ENCODE results near the gene EPN2.

DNA sequence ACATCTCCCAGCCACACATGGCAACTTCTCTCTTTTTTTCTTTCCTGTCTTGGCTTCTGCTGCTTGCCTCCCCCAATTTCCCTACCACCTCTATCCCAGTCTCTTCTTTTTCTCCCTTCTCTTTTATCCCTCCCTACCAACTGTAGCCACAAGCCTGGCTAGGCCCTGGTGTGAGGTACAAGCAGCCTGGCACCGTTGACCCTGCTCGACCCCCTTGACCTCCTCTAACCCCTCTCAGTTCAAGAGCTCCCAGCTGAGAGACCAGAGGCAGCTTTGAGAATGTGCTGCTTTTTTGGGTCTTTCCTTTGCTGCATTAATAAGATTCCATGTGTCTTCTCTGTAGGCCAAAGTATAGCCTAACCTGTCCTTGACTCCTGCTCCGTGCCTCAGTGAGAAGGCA is 93.1 kb downstream of the EPN2 start:
- TF ChIP-seq, protein P1, sequence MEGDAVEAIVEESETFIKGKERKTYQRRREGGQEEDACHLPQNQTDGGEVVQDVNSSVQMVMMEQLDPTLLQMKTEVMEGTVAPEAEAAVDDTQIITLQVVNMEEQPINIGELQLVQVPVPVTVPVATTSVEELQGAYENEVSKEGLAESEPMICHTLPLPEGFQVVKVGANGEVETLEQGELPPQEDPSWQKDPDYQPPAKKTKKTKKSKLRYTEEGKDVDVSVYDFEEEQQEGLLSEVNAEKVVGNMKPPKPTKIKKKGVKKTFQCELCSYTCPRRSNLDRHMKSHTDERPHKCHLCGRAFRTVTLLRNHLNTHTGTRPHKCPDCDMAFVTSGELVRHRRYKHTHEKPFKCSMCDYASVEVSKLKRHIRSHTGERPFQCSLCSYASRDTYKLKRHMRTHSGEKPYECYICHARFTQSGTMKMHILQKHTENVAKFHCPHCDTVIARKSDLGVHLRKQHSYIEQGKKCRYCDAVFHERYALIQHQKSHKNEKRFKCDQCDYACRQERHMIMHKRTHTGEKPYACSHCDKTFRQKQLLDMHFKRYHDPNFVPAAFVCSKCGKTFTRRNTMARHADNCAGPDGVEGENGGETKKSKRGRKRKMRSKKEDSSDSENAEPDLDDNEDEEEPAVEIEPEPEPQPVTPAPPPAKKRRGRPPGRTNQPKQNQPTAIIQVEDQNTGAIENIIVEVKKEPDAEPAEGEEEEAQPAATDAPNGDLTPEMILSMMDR (IDR thresholded peaks at IDR 0.05; ENCODE audit: poor library complexity, severe bottlenecking) = no peak
- TF ChIP-seq RAD21 (conservative IDR thresholded peaks at IDR 0.05) (no peak), EP300 (conservative IDR thresholded peaks at IDR 0.05; ENCODE audit: poor library complexity, severe bottlenecking) (no peak)
- TF ChIP-seq, protein P2, sequence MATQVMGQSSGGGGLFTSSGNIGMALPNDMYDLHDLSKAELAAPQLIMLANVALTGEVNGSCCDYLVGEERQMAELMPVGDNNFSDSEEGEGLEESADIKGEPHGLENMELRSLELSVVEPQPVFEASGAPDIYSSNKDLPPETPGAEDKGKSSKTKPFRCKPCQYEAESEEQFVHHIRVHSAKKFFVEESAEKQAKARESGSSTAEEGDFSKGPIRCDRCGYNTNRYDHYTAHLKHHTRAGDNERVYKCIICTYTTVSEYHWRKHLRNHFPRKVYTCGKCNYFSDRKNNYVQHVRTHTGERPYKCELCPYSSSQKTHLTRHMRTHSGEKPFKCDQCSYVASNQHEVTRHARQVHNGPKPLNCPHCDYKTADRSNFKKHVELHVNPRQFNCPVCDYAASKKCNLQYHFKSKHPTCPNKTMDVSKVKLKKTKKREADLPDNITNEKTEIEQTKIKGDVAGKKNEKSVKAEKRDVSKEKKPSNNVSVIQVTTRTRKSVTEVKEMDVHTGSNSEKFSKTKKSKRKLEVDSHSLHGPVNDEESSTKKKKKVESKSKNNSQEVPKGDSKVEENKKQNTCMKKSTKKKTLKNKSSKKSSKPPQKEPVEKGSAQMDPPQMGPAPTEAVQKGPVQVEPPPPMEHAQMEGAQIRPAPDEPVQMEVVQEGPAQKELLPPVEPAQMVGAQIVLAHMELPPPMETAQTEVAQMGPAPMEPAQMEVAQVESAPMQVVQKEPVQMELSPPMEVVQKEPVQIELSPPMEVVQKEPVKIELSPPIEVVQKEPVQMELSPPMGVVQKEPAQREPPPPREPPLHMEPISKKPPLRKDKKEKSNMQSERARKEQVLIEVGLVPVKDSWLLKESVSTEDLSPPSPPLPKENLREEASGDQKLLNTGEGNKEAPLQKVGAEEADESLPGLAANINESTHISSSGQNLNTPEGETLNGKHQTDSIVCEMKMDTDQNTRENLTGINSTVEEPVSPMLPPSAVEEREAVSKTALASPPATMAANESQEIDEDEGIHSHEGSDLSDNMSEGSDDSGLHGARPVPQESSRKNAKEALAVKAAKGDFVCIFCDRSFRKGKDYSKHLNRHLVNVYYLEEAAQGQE (IDR thresholded peaks at IDR 0.05; ENCODE audit: borderline replicate concordance) = no peak
